ENCODE results near the gene HAUS3.

- TF ChIP-seq EZH2 (IDR thresholded peaks at IDR 0.05; ENCODE audit: borderline replicate concordance, low read depth, low read length, severe bottlenecking) (no peak), CTCF (IDR thresholded peaks at IDR 0.05; ENCODE audit: borderline replicate concordance, extremely low read depth, low read length, poor library complexity, severe bottlenecking) (no peak)
These were observed 8.6 kb upstream of the HAUS3 start for GRCh38 chr4:2250357-2251072.
